ENCODE results near the gene HAP1.
A peak's percentile ranks its signal among the peaks of the same experiment; 100 is the strongest.

The HAP1 gene

DNA sequence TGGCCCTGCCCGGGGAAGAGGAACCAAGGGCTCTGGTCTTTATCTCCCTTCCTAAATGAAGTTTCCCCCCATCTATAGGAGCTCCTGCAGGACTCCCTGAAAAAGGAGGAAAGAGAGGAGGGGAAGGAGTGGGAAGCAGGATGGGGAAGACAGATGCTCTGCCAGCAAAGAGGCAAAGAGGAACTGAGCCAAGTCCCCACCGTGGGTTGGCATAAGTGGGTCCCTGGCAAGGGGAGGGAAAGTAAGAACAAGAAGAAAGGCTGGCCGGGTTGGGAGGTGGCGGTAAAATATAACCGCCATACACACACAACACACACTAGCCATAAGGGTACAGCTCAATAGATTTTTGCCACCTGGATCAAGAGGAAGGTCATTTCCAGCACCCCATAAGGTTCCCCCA is 51.8 kb downstream of the HAP1 start:
- TF ChIP-seq MYC (IDR thresholded peaks at IDR 0.05; ENCODE audit: low read depth, low read length): no peak
- TF ChIP-seq POLR2A (IDR thresholded peaks at IDR 0.05; ENCODE audit: extremely low read depth, insufficient read length): no peak
- TF ChIP-seq, protein P1, sequence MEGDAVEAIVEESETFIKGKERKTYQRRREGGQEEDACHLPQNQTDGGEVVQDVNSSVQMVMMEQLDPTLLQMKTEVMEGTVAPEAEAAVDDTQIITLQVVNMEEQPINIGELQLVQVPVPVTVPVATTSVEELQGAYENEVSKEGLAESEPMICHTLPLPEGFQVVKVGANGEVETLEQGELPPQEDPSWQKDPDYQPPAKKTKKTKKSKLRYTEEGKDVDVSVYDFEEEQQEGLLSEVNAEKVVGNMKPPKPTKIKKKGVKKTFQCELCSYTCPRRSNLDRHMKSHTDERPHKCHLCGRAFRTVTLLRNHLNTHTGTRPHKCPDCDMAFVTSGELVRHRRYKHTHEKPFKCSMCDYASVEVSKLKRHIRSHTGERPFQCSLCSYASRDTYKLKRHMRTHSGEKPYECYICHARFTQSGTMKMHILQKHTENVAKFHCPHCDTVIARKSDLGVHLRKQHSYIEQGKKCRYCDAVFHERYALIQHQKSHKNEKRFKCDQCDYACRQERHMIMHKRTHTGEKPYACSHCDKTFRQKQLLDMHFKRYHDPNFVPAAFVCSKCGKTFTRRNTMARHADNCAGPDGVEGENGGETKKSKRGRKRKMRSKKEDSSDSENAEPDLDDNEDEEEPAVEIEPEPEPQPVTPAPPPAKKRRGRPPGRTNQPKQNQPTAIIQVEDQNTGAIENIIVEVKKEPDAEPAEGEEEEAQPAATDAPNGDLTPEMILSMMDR (IDR thresholded peaks at IDR 0.05; ENCODE audit: low read depth, low read length): no peak
- TF ChIP-seq, protein P2, sequence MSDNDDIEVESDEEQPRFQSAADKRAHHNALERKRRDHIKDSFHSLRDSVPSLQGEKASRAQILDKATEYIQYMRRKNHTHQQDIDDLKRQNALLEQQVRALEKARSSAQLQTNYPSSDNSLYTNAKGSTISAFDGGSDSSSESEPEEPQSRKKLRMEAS (IDR thresholded peaks at IDR 0.05; ENCODE audit: low read depth, low read length): no peak
- DNase-seq (ENCODE audit: low read depth): no peak
- H3K4me3 ChIP-seq (ENCODE audit: low read depth, low read length): no peak overlapping the region

DNA sequence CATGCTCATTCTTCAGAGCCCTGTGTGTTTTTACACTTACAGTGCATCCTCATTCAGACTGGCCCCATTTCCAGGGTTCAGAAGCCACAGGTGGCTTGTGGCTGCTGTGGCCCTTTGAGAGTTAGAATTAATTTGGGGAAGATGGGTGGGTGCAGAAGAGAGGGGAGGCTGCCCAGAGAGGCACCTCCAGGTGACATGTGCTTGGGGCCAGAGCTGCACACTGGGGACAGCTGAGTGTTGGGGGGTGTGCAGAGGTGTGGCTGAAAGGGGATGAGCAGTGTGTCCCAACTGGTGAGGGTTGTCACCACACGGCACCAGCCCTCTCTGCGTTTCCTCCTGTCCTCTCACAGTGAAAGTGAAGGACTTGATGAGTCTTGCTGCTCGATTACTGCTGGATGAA is 52.7 kb downstream of the HAP1 start:
- H3K4me3 ChIP-seq (ENCODE audit: low read depth, low read length): no peak overlapping the region
- no peak for DNase-seq (ENCODE audit: low read depth)
- TF ChIP-seq MYC (IDR thresholded peaks at IDR 0.05; ENCODE audit: low read depth, low read length) (no peak), POLR2A (IDR thresholded peaks at IDR 0.05; ENCODE audit: extremely low read depth, insufficient read length) (no peak)
- TF ChIP-seq, protein P2 (IDR thresholded peaks at IDR 0.05; ENCODE audit: low read depth, low read length): no peak
- TF ChIP-seq, protein P1 (IDR thresholded peaks at IDR 0.05; ENCODE audit: low read depth, low read length): no peak

DNA sequence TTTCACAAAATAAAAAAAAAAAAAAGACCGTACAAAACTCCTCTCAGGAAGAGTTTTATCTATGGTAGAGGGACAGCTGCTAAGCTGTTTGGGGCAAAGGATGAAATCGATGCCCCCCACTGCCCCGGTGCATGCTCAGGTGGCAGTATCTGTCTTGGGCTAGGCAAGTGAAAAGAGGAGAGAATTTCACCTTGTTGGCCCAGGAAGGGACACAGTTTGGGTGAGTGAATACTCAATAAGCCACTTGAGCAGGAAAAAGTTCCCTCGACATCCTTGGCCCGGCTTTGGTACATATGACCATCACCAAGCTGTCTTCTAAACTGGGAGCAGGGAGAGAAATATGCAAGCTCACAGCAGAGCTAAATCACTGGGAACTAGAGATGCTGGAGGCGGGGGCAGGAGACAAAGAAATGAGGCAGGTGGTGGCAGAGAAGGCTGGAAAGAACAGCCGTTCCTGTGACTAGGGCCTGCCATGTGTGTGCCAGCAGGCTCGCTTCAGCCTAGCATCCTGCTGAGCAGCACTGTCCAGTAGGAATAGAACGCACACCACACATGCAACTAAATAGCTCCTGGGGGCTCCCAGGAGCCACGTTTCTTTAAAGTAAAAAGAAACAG is 53.9 kb downstream of the HAP1 start:
- H3K4me3 ChIP-seq (ENCODE audit: low read depth, low read length): no peak overlapping the region
- TF ChIP-seq MYC (IDR thresholded peaks at IDR 0.05; ENCODE audit: low read depth, low read length) (no peak), POLR2A (IDR thresholded peaks at IDR 0.05; ENCODE audit: extremely low read depth, insufficient read length) (no peak)
- TF ChIP-seq, protein P2 (IDR thresholded peaks at IDR 0.05; ENCODE audit: low read depth, low read length): no peak
- TF ChIP-seq, protein P1 (IDR thresholded peaks at IDR 0.05; ENCODE audit: low read depth, low read length): no peak
- no peak for DNase-seq (ENCODE audit: low read depth)

DNA sequence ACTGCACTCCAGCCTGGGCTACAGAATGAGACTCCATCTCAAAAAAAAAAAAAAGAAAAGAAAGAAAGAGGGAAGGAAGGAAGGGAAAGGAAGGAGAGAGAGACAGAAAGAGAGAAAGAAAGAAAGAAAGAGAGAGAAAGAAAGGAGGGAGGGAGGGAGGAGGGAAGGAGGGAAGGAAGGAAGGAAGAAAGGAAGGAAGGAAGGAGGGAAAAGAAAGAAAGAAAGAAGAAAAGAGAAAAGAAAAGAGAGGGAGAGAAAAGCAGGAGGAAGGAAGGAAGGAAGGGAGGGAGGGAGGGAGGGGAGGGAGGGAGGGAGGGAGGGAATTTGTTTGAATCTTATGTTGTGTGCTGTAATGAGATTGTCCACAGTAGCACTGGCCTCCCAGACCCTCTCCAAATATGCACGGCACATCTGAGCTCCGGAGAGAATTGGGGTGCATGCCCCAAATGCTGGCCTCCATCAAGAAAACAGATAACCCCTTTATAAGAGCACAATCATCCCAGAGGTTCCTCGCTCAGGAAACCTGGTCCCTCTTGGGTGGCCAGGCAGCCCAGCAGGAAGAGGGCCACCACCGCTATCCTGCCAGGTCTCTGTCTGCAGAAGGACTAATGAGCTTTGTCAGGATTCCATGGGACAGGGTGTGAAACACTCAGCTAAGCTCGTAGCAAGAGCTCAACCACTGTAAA is 54.6 kb downstream of the HAP1 start:
- no peak for DNase-seq (ENCODE audit: low read depth)
- H3K4me3 ChIP-seq (ENCODE audit: low read depth, low read length): no peak overlapping the region
- TF ChIP-seq POLR2A (IDR thresholded peaks at IDR 0.05; ENCODE audit: extremely low read depth, insufficient read length): no peak
- TF ChIP-seq, protein P1 (IDR thresholded peaks at IDR 0.05; ENCODE audit: low read depth, low read length): no peak
- no peak for TF ChIP-seq MYC (IDR thresholded peaks at IDR 0.05; ENCODE audit: low read depth, low read length)
- TF ChIP-seq, protein P2 (IDR thresholded peaks at IDR 0.05; ENCODE audit: low read depth, low read length): no peak

DNA sequence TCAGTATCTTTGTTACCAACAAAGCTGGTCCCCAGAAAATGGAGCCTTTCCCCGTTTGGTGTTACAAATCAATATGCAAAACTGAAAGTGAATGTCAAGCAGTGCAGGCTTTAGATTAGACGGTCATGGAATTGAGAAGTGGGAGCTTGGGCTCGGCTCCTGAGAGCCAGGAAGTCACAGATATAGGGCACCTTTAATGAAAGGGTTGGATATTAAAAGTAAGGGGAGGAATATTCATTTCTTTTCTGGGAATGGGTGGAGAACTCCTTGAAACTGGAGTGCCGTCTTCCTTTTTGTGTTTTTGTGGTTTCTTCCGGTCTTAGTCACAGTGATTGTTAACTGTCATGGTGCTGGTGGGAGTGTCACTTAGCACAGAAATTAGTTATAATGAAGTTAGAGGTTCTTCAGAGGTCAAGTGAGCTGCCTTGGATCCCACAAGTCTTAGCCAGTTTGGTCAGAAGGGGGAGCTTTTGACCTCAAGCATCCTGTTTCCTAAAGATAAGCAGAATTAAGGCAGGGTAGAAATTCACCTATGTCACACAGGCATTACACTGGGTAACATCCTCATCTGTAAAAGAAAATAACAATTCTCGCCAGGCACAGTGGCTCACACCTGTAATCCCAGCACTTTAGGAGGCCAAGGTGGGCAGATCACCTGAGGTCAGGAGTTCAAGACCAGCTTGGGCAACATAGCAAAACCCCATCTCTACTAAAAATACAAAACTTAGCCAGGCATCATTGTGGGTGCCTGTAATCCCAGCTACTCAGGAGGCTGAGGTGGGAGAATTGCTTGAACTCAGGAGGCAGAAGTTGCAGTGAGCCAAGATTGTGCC is 55.3 kb downstream of the HAP1 start:
- TF ChIP-seq MYC (IDR thresholded peaks at IDR 0.05; ENCODE audit: low read depth, low read length) (peak; percentile 21; the same call in 1 of the 2 replicates), POLR2A (IDR thresholded peaks at IDR 0.05; ENCODE audit: extremely low read depth, insufficient read length) (no peak)
- TF ChIP-seq, protein P1 (IDR thresholded peaks at IDR 0.05; ENCODE audit: low read depth, low read length): peak; percentile 41
- DNase-seq (ENCODE audit: low read depth): peak; percentile 91
- H3K4me3 ChIP-seq (ENCODE audit: low read depth, low read length): peak overlapping the region; percentile 52

Measured in NB4 (cell line).